GM20000 (cell line): ENCODE measurements around the gene FN1.

ENCODE experiments used
- DNase-seq: peaks from one replicate; pipeline ENCODE4 v3.0.0; 2012; ENCODE audit warnings: low spot score
- CTCF ChIP-seq: IDR thresholded peaks from 2 replicates; pipeline ENCODE4 v1.5.1; 2012; ENCODE audit warnings: mild to moderate bottlenecking, control low read depth; ENCODE audit errors: extremely low read depth, missing control alignments

The FN1 gene

GRCh38 chr2:215435870-215436704 lies at the start of gene FN1:
Gene FN1 (minus strand): TSS chr2:215436068. CDS start chr2:215435802, 266 bp downstream.
- no peak for TF ChIP-seq CTCF
- peak; percentile 82 for DNase-seq

- no peak for DNase-seq
- TF ChIP-seq CTCF: no peak
These were observed 49.2 kb upstream of the FN1 start for GRCh38 chr2:215485032-215485431.

GRCh38 chr2:215484570-215484969 lies 48.7 kb upstream of the FN1 start:
- DNase-seq: no peak

GRCh38 chr2:215483431-215483830 lies 47.6 kb upstream of the FN1 start:
- TF ChIP-seq CTCF: no peak

More at GRCh38 chr2:215484570-215484969, 48.7 kb upstream of the FN1 start:
- no peak for TF ChIP-seq CTCF

GRCh38 chr2:215479536-215480240 lies 43.8 kb upstream of the FN1 start:
- no peak for DNase-seq

More at GRCh38 chr2:215483431-215483830, 47.6 kb upstream of the FN1 start:
- DNase-seq: no peak

GRCh38 chr2:215479121-215479520 lies 43.3 kb upstream of the FN1 start:
- TF ChIP-seq CTCF: no peak
- no peak for DNase-seq

More at GRCh38 chr2:215479536-215480240, 43.8 kb upstream of the FN1 start:
- TF ChIP-seq CTCF: no peak

GRCh38 chr2:215476424-215476823 lies 40.6 kb upstream of the FN1 start:
- no peak for TF ChIP-seq CTCF
- no peak for DNase-seq
